Heart right ventricle (tissue), 16 donors: ENCODE data around the gene VAC14. TPM values are rescaled to one million over a fixed set of nuclear protein-coding genes. Genes with fewer than 3 reads are reported as not detected.

ENCODE experiments used
- ATAC-seq, 8 donors: fragments of 200-7000 bp; cut with Tn5 transposase; one replicate each; pipeline ENCODE4 v1.9.1; 2020; ENCODE audit warnings: mild to moderate bottlenecking in 8 of 8, moderate library complexity in 8 of 8, moderate number of reproducible peaks in 1 of 8
- DNase-seq, 2 donors: peaks; one replicate each; pipeline ENCODE4 v3.0.0-alpha.2; 2020
- H3K27ac ChIP-seq, 10 donors: fragments of 200-600 bp; sonication (generic) in 2 of 10; one replicate each; pipeline versions ENCODE4 v1.5.0 to v1.8.0; 2020 to 2022; ENCODE audit warnings: mild to moderate bottlenecking in 3 of 10
- H3K27me3 ChIP-seq, 7 donors: fragments of 200-600 bp; one replicate each; pipeline ENCODE4 v1.8.0; 2021 to 2022; ENCODE audit warnings: mild to moderate bottlenecking in 2 of 7
- H3K36me3 ChIP-seq, 9 donors: fragments of 200-600 bp; sonication (generic) in 1 of 9; one replicate each; pipeline versions ENCODE4 v1.5.0 to v1.8.0; 2020 to 2022; ENCODE audit warnings: mild to moderate bottlenecking in 2 of 9
- H3K4me1 ChIP-seq, 9 donors: fragments of 200-600 bp; sonication (generic) in 1 of 9; one replicate each; pipeline versions ENCODE4 v1.5.0 to v1.8.0; 2020 to 2022; ENCODE audit warnings: mild to moderate bottlenecking in 4 of 9
- H3K4me3 ChIP-seq, 10 donors: fragments of 200-600 bp; sonication (generic) in 2 of 10; one replicate each; pipeline versions ENCODE4 v1.5.0 to v1.8.0; 2020 to 2022; ENCODE audit warnings: mild to moderate bottlenecking in 7 of 10, moderate library complexity in 2 of 10
- H3K9me3 ChIP-seq, 11 donors: fragments of 200-600 bp in 10 of 11; sonication (generic) in 2 of 11; one replicate each; pipeline versions ENCODE4 v1.5.0 to v1.8.0; 2013 to 2022; ENCODE audit warnings: mild to moderate bottlenecking in 2 of 11, control low read depth in 1 of 11, moderate library complexity in 1 of 11
- CTCF ChIP-seq, 9 donors: fragments of 200-600 bp; sonication (generic) in 2 of 9; IDR thresholded peaks; one replicate each; pipeline versions ENCODE4 v1.5.0 to v1.8.0; 2021 to 2022; ENCODE audit warnings: antibody characterized with exemption in 9 of 9, mild to moderate bottlenecking in 5 of 9, moderate library complexity in 1 of 9
- WGBS, 2 donors: extraction: QIAGEN DNeasy Blood & Tissue Kit; methylation state at CpG; one replicate each; pipeline ENCODE4 v1.1.7; 2013; ENCODE audit warnings: inconsistent platforms in 1 of 2; 5-methylcytosine and 5-hydroxymethylcytosine counted together
- intact Hi-C, 10 donors: fragments of 100-400 bp; cut with DNase I; formaldehyde crosslinking; loops; one replicate each; pipeline versions ENCODE4 v1.11.1 to v1.14.2; 2022
- polyA plus RNA-seq, 2 donors: library from polyadenylated mRNA; stranded (reverse); fragments of 200-250 nt; gene quantifications; one replicate each; pipeline ENCODE4 v1.2.3, GENCODE V29; 2013
- total RNA-seq, 10 donors: library from RNA; stranded (reverse); fragmentation: NEBNext Ultra II Directional in 3 of 10; extraction: Animal tissue kit (Norgen Biotek cat#: 25700) in 3 of 10; gene quantifications; one replicate each; pipeline versions ENCODE4 v1.2.1 to v1.2.4, GENCODE V29; 2021 to 2023
- donor health status: Arrhythmogenic right ventricular cardiomyopathy.
- donor health status: ischemic (EF 13 %, LVEDD 7.1; RV severe dilation, severe dysfunction).
- donor health status: healthy with polysubstance abuse.
- donor health status: DM: no; HTN: yes; CAD: no.
- donor health status: DM: no; HTN: no; CAD: no.
- donor health status: ischemic (EF 25% LVEDD 6.9; RV normal size, moderate dysfunction).
- donor health status: ischemic (EF 25% LVEDD 5.7; RV mildly dilated, moderate dysfunction).
- donor health status: healthy.
- donor health status: DM: yes; HTN: yes; CAD: no.
- donor health status: Ischemic cardiomyopathy.
- donor health status: ischemic (EF 35%, LVEDD 5.7; RV mildly dilated, moderate dysfunction).
- donor health status: nonischemic (EF 11% LVEDD 7.7; RV severe dilation, severe dysfunction).
- donor health status: DM: yes; HTN: yes; CAD: no.
- donor health status: PGD.
- donor health status: ischemic (EF 29% LVEDD 5.4; RV normal size, mild dysfunction).
- donor health status: nonischemic (EF 23%, LVEDD 6.1; RV moderate dilation, normal function).

The VAC14 gene
- total and polyA plus RNA-seq, 12 donors: 19.2 to 43.7 (median 23.2) TPM

DNA sequence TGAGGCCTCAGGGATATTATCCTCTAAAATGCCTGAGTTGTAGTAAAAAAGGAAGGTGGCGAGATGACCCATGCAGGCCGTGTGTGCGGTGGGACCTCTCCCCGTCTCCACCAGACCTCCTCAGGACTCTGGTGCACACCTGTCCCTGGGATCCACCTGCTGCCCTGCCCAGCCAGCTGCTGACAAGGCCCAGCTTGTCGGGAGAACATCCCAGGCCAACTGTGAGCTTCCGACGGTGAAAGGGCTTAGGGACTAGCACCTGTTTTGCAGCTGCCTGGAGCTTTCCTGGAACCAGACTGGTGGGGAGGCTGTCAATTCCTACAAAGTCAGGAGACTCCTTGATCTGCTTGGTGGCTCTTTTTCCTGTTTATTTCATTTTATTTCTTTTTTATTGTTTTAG lies 143.0 kb downstream of the VAC14 start:
- WGBS, 2 donors: 85 to 89% methylated on average over 7 of the region's 7 CpGs
- H3K4me3 ChIP-seq: no peak overlapping the region
- DNase-seq: no peak
- H3K27me3 ChIP-seq: no peaks in the 10 kb centered on the region
- peaks cover 0 to 12% (median 0%) of the 10 kb centered on the region in 9 donors for H3K36me3 ChIP-seq
- no peaks in the 10 kb centered on the region for H3K9me3 ChIP-seq
- H3K27ac ChIP-seq: no peak overlapping the region
- intact Hi-C loops: loop anchor here in 8 of 10 donors (5.0 to 10.0 kb wide), 8 partner anchors 83 to 493 kb away; no protein-coding TSS in a partner anchor
- ATAC-seq: no peak
- H3K4me1 ChIP-seq: peaks cover 2 to 33% (median 14%) of the 10 kb centered on the region in 9 donors
- TF ChIP-seq CTCF (IDR thresholded peaks at IDR 0.05): no peak

- no peak for TF ChIP-seq CTCF (IDR thresholded peaks at IDR 0.05)
- no peak for ATAC-seq
- Histone ChIP-seq H3K4me3 (no peak overlapping the region), H3K9me3 (no peaks in the 10 kb centered on the region), H3K27ac (no peak overlapping the region), H3K27me3 (no peaks in the 10 kb centered on the region), H3K4me1 (peaks cover 0 to 21% (median 10%) of the 10 kb centered on the region in 9 donors), H3K36me3 (peaks cover 0 to 2% (median 0%) of the 10 kb centered on the region in 9 donors)
- intact Hi-C loops: loop anchor here in 8 of 10 donors (5.0 to 10.0 kb wide), 8 partner anchors 82 to 492 kb away; no protein-coding TSS in a partner anchor
- no peak for DNase-seq
- WGBS, 2 donors: 76 to 79% methylated on average over 22 of the region's 22 CpGs
These were observed 144.2 kb downstream of the VAC14 start for GRCh38 chr16:70656712-70657263.

DNA sequence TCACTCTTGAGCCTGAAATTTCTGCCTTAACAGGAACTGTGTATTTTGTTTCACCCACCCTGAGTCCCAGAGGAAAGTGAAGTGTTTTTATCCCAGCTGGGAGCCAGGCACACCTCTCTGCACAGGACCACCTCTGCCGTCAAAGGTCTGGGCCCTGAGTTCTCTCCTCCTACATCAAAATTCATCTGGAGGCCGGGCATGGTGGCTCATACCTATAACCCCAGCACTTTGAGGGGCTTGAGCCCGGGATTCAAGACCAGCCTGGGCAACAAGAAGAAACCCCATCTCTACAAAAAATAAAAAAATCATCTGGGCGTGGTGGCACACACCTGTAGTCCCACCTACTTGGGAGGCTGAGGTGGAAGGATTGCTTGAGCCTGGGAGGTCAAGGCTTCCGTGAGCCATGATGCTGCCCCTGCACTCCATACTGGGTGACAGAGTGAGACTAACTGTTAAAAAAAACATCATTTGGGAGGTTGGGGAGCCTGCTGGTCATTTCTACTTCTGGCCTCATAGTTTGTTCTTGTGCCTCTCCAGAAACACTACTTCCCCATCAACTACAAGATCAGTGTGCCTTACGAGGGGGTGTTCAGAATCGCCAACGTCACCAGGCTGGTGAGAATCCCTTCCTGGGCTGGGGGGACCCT lies 144.8 kb downstream of the VAC14 start:
- ATAC-seq (no peak), DNase-seq (no peak)
- H3K4me1 ChIP-seq: peaks cover 0 to 16% (median 9%) of the 10 kb centered on the region in 9 donors
- H3K9me3 ChIP-seq: no peaks in the 10 kb centered on the region
- intact Hi-C loops: loop anchor here in 8 of 10 donors (5.0 to 10.0 kb wide), 8 partner anchors 81 to 491 kb away; no protein-coding TSS in a partner anchor
- no peaks in the 10 kb centered on the region for H3K27me3 ChIP-seq
- no peak for TF ChIP-seq CTCF (IDR thresholded peaks at IDR 0.05)
- no peak overlapping the region for H3K27ac ChIP-seq
- no peak overlapping the region for H3K4me3 ChIP-seq
- 85 to 89% methylated on average over 8 of the region's 8 CpGs for WGBS, 2 donors
- H3K36me3 ChIP-seq: no peaks in the 10 kb centered on the region

GRCh38 chr16:70653809-70654771 lies 146.9 kb downstream of the VAC14 start:
- Histone ChIP-seq H3K27ac (peak overlapping the region in 6 of 10 donors; percentile 18 to 59 (median 46)), H3K4me3 (peak overlapping the region in 8 of 10 donors; percentile 1 to 42 (median 34))
- WGBS, 2 donors: 36 to 38% methylated on average over 35 of the region's 35 CpGs

More at GRCh38 chr16:70653809-70654771, 146.9 kb downstream of the VAC14 start:
- no peaks in the 10 kb centered on the region for H3K9me3 ChIP-seq
- DNase-seq: peak; percentile 64 to 82
- H3K36me3 ChIP-seq: no peaks in the 10 kb centered on the region
- no peaks in the 10 kb centered on the region for H3K27me3 ChIP-seq
- TF ChIP-seq CTCF (IDR thresholded peaks at IDR 0.05): peak; percentile 81 to 93 (median 89)
- ATAC-seq: peak; percentile 78 to 88 (median 82)
- intact Hi-C loops: loop anchor here (1.0 to 10.0 kb wide), 15 partner anchors 79 to 489 kb away; no protein-coding TSS in a partner anchor
- peaks cover 0 to 12% (median 9%) of the 10 kb centered on the region in 9 donors for H3K4me1 ChIP-seq
